HepG2 (cell line): Measurements from ENCODE around the gene ARHGAP4. TPM values are rescaled to one million over a fixed set of nuclear protein-coding genes. Genes with fewer than 3 reads are reported as not detected.

Source experiments
- CHCHD3 ChIP-seq: sonication (generic); formaldehyde crosslinking; IDR thresholded peaks from 2 replicates; pipeline ENCODE4 v1.8.0; 2022; ENCODE audit warnings: mild to moderate bottlenecking, missing genetic modification reagents, moderate library complexity
- CREB1 ChIP-seq, 2 experiments: fragments of 450-650 bp in 1 of 2; IDR thresholded peaks; 2 replicates each; pipeline ENCODE4 v1.6.1; 2016 to 2017; ENCODE audit warnings: control low read depth in 1 of 2, mild to moderate bottlenecking in 1 of 2, missing compliant biosample characterization in 1 of 2, missing genetic modification characterization in 1 of 2
- HNRNPLL ChIP-seq: fragments of 200-400 bp; formaldehyde crosslinking; IDR thresholded peaks from 2 replicates; pipeline ENCODE4 v1.6.1; 2017; ENCODE audit warnings: mild to moderate bottlenecking, low read depth, low read length; ENCODE audit not compliant: poor library complexity, severe bottlenecking
- HOXA3 ChIP-seq: sonication (generic); formaldehyde crosslinking; IDR thresholded peaks from 2 replicates; pipeline ENCODE4 v1.5.0; 2020; ENCODE audit warnings: missing genetic modification reagents
- PHF8 ChIP-seq: sonication (generic); formaldehyde crosslinking; IDR thresholded peaks from 2 replicates; pipeline ENCODE4 v1.5.0; 2020; ENCODE audit warnings: missing genetic modification reagents
- ZSCAN25 ChIP-seq: sonication (generic); formaldehyde crosslinking; IDR thresholded peaks from 2 replicates; pipeline ENCODE4 v1.8.0; 2022; ENCODE audit warnings: mild to moderate bottlenecking, missing genetic modification reagents
- ZXDC ChIP-seq: sonication (generic); formaldehyde crosslinking; IDR thresholded peaks from 2 replicates; pipeline ENCODE4 v1.5.0; 2020; ENCODE audit warnings: mild to moderate bottlenecking, missing genetic modification reagents
- polyA plus RNA-seq, 8 experiments: library from polyadenylated mRNA; depleted of rRNA in 3 of 8; stranded (reverse) in 7 of 8; unstranded in 1 of 8; fragments of >200 nt; fragmentation: Illumina TruSeq in 4 of 8; extraction: Trizol in 4 of 8; gene quantifications; 2 replicates each; pipeline versions ENCODE4 v1.2.1 to v1.2.3, GENCODE V29; 2011 to 2016; ENCODE audit warnings: low read depth in 4 of 8, missing spikeins in 1 of 8, mixed read lengths in 1 of 8; ENCODE audit not compliant: insufficient read depth in 1 of 8
- total RNA-seq, 5 experiments: library from RNA; depleted of rRNA; stranded (reverse); fragments of >200 nt; fragmentation: Illumina TruSeq; extraction: Trizol; gene quantifications; 2 replicates each; pipeline ENCODE4 v1.2.3, GENCODE V29; 2016; ENCODE audit warnings: low read depth in 1 of 5
- TF ChIP-seq, protein P1 (sequence below): sonication (generic); formaldehyde crosslinking; IDR thresholded peaks from 2 replicates; pipeline ENCODE4 v1.5.1; 2020; ENCODE audit warnings: missing genetic modification reagents, mild to moderate bottlenecking, borderline replicate concordance
- TF ChIP-seq, protein P2 (sequence below): sonication (generic); formaldehyde crosslinking; IDR thresholded peaks from 2 replicates; pipeline ENCODE4 v1.4.0; 2020; ENCODE audit warnings: mild to moderate bottlenecking, missing genetic modification reagents
- TF ChIP-seq, protein P3 (sequence below), 2 experiments: sonication (generic) in 1 of 2; formaldehyde crosslinking in 1 of 2; IDR thresholded peaks; 2 replicates each; pipeline versions ENCODE4 v1.6.1 to v1.9.0; 2014 to 2022; ENCODE audit warnings: antibody characterized with exemption in 1 of 2, borderline replicate concordance in 1 of 2, inconsistent platforms in 1 of 2, low read depth in 1 of 2, missing genetic modification reagents in 1 of 2
- TF ChIP-seq, protein P4 (sequence below): sonication (generic); formaldehyde crosslinking; IDR thresholded peaks from 2 replicates; pipeline ENCODE4 v1.9.0; 2022; ENCODE audit warnings: missing genetic modification reagents, mild to moderate bottlenecking, borderline replicate concordance

ARHGAP4 gene
- total and polyA plus RNA-seq, 2 of the 13 experiments (the other 11 are each of a cell fraction or from before 2014, with no cell fraction given): 0.57 to 0.64 TPM

GRCh38 chrX:153971450-153972367, 45.6 kb upstream of the ARHGAP4 start, which contains the start of gene HCFC1 (continued):
- peak; percentile 98 for TF ChIP-seq CREB1 (IDR thresholded peaks at IDR 0.05)
- TF ChIP-seq CREB1 (CRISPR knock-in tag; IDR thresholded peaks at IDR 0.05): peak; percentile 80
- TF ChIP-seq, protein P1, sequence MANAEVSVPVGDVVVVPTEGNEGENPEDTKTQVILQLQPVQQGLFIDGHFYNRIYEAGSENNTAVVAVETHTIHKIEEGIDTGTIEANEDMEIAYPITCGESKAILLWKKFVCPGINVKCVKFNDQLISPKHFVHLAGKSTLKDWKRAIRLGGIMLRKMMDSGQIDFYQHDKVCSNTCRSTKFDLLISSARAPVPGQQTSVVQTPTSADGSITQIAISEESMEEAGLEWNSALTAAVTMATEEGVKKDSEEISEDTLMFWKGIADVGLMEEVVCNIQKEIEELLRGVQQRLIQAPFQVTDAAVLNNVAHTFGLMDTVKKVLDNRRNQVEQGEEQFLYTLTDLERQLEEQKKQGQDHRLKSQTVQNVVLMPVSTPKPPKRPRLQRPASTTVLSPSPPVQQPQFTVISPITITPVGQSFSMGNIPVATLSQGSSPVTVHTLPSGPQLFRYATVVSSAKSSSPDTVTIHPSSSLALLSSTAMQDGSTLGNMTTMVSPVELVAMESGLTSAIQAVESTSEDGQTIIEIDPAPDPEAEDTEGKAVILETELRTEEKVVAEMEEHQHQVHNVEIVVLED (CRISPR knock-in tag): peak; percentile 70
- TF ChIP-seq, protein P2, sequence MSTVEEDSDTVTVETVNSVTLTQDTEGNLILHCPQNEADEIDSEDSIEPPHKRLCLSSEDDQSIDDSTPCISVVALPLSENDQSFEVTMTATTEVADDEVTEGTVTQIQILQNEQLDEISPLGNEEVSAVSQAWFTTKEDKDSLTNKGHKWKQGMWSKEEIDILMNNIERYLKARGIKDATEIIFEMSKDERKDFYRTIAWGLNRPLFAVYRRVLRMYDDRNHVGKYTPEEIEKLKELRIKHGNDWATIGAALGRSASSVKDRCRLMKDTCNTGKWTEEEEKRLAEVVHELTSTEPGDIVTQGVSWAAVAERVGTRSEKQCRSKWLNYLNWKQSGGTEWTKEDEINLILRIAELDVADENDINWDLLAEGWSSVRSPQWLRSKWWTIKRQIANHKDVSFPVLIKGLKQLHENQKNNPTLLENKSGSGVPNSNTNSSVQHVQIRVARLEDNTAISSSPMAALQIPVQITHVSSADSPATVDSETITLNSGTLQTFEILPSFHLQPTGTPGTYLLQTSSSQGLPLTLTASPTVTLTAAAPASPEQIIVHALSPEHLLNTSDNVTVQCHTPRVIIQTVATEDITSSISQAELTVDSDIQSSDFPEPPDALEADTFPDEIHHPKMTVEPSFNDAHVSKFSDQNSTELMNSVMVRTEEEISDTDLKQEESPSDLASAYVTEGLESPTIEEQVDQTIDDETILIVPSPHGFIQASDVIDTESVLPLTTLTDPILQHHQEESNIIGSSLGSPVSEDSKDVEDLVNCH (CRISPR knock-in tag): peak; percentile 98; the same call in 1 of the 2 replicates
- no peak for TF ChIP-seq CHCHD3 (CRISPR knock-in tag)
- 0 out of 2 replicates have a peak, but pooled peaks have one; percentile 71 for TF ChIP-seq ZXDC (CRISPR knock-in tag)
- TF ChIP-seq HOXA3 (CRISPR knock-in tag): peak; percentile 97
- peak; percentile 13 for TF ChIP-seq HNRNPLL
- TF ChIP-seq PHF8 (CRISPR knock-in tag): peak; percentile 44
- TF ChIP-seq ZSCAN25 (CRISPR knock-in tag): 0 out of 2 replicates have a peak, but pooled peaks have one; percentile 19
- TF ChIP-seq, protein P3, sequence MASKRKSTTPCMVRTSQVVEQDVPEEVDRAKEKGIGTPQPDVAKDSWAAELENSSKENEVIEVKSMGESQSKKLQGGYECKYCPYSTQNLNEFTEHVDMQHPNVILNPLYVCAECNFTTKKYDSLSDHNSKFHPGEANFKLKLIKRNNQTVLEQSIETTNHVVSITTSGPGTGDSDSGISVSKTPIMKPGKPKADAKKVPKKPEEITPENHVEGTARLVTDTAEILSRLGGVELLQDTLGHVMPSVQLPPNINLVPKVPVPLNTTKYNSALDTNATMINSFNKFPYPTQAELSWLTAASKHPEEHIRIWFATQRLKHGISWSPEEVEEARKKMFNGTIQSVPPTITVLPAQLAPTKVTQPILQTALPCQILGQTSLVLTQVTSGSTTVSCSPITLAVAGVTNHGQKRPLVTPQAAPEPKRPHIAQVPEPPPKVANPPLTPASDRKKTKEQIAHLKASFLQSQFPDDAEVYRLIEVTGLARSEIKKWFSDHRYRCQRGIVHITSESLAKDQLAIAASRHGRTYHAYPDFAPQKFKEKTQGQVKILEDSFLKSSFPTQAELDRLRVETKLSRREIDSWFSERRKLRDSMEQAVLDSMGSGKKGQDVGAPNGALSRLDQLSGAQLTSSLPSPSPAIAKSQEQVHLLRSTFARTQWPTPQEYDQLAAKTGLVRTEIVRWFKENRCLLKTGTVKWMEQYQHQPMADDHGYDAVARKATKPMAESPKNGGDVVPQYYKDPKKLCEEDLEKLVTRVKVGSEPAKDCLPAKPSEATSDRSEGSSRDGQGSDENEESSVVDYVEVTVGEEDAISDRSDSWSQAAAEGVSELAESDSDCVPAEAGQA (IDR thresholded peaks at IDR 0.05; ENCODE audit: low read depth): peak; percentile 91
- TF ChIP-seq, protein P3 (CRISPR knock-in tag; IDR thresholded peaks at IDR 0.05; ENCODE audit: borderline replicate concordance): no peak
- TF ChIP-seq, protein P4, sequence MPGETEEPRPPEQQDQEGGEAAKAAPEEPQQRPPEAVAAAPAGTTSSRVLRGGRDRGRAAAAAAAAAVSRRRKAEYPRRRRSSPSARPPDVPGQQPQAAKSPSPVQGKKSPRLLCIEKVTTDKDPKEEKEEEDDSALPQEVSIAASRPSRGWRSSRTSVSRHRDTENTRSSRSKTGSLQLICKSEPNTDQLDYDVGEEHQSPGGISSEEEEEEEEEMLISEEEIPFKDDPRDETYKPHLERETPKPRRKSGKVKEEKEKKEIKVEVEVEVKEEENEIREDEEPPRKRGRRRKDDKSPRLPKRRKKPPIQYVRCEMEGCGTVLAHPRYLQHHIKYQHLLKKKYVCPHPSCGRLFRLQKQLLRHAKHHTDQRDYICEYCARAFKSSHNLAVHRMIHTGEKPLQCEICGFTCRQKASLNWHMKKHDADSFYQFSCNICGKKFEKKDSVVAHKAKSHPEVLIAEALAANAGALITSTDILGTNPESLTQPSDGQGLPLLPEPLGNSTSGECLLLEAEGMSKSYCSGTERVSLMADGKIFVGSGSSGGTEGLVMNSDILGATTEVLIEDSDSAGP (CRISPR knock-in tag): peak; percentile 99
